ENCODE measurements around the gene NR3C2.

Gene NR3C2

GRCh38 chr4:148074462-148074861, 367.8 kb downstream of the NR3C2 start:
- DNase-seq (ENCODE audit: low spot score), result no peak
- no peak for TF ChIP-seq CTCF (IDR thresholded peaks at IDR 0.05; ENCODE audit: extremely low read depth, missing control alignments)

GRCh38 chr4:148073349-148073748, 368.9 kb downstream of the NR3C2 start:
- TF ChIP-seq CTCF (IDR thresholded peaks at IDR 0.05; ENCODE audit: extremely low read depth, missing control alignments), result no peak
- no peak for DNase-seq (ENCODE audit: low spot score)

DNA sequence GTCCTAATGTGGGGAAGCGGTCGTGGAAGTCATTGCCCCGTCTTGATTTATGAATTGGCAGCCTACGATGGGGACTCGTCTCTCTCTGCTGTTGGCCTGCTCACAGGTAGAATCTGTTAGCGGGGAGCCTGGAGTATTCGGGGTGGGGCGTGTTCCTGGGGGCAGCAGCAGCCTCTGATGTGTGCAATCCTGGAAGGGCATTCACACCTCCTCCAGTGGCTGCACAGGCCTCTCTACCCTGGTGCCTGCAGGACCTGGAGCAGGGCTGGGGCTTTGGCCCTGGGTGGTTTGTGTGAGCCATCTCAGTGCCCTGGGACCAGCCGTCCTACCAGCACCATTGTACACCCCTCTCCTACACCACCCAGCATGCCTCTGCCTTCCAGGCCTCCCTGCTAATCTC, 369.4 kb downstream of the NR3C2 start:
- no peak for DNase-seq (ENCODE audit: low spot score)
- TF ChIP-seq CTCF (IDR thresholded peaks at IDR 0.05; ENCODE audit: extremely low read depth, missing control alignments), result no peak

- no peak for DNase-seq (ENCODE audit: low spot score)
- TF ChIP-seq CTCF (IDR thresholded peaks at IDR 0.05; ENCODE audit: extremely low read depth, missing control alignments), result no peak
Observed at GRCh38 chr4:148071009-148071408, 371.2 kb downstream of the NR3C2 start.

GRCh38 chr4:148069895-148070178, 372.4 kb downstream of the NR3C2 start:
- TF ChIP-seq CTCF (IDR thresholded peaks at IDR 0.05; ENCODE audit: extremely low read depth, missing control alignments), result no peak
- no peak for DNase-seq (ENCODE audit: low spot score)

- no peak for TF ChIP-seq CTCF (IDR thresholded peaks at IDR 0.05; ENCODE audit: extremely low read depth, missing control alignments)
- no peak for DNase-seq (ENCODE audit: low spot score)
Observed at GRCh38 chr4:148069086-148069894, 372.9 kb downstream of the NR3C2 start.

- no peak for DNase-seq (ENCODE audit: low spot score)
- no peak for TF ChIP-seq CTCF (IDR thresholded peaks at IDR 0.05; ENCODE audit: extremely low read depth, missing control alignments)
Observed at GRCh38 chr4:148068065-148068911, 373.9 kb downstream of the NR3C2 start.
